KBM-7 (cell line): ENCODE results near the gene POU3F1.

ENCODE experiments used
- DNase-seq: peaks from one replicate; pipeline ENCODE4 v3.0.0-alpha.2; 2015
- in situ Hi-C: fragments of 300-500 bp; cut with MboI; formaldehyde crosslinking; loops from 2 replicates; pipeline ENCODE4 v1.14.3; 2020; ENCODE audit warnings: low sequenced_read_pairs, low pct_unique_long_range_greater_than_20kb, mixed read lengths

The POU3F1 gene

DNA sequence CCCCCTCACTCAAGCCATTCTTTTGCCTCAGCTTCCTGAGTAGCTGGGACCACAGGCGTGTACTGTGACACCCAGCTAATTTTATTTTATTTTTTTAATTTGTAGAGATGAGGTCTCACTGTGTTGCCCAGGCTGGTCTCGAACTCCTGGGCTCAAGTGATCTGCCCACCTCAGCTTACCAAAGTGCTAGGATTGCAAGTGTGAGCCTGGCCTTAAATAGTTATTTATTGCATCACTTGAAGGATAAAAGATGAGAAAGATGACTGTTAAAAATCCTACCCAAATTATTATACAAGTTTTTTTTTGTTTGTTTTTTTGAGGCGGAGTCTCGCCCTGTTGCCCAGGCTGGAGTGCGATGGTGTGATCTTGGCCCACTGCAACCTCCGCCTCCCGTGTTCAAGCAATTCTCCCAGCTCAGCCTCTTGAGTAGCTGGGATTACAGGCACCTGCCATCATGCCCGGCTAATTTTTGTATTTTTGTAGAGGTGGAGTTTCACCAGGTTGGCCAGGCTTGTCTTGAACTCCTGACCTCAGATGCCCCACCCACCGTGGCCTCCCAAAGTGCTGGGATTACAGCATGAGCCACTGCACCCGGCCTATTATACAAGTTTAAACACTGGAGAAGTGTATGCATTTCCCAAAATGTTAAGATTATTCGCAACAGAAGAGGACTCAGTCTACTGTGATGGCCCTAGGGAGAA, 31.7 kb downstream of the POU3F1 start:
- no peak for DNase-seq
- in situ Hi-C loops, result no loop called here

DNA sequence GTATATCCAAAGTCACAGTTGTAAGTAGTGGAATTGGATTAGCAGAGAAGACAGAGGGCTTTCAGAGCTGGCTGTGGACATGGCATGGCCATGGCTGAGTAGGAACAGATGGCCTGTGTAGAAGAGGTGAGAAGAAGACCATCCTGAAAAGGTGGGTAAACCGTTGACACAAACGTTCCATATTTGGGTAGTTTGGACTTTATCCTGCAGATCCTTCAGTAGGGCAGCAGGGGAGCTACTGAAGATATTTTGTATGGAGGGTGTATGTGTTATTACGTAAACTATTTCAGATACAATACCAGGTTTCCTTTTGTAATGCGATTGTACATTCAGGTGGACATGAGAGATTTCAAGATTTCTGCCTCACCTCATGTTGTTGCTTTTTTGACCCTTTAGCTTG, 32.4 kb downstream of the POU3F1 start:
- DNase-seq, result no peak
- in situ Hi-C loops, result no loop called here

DNA sequence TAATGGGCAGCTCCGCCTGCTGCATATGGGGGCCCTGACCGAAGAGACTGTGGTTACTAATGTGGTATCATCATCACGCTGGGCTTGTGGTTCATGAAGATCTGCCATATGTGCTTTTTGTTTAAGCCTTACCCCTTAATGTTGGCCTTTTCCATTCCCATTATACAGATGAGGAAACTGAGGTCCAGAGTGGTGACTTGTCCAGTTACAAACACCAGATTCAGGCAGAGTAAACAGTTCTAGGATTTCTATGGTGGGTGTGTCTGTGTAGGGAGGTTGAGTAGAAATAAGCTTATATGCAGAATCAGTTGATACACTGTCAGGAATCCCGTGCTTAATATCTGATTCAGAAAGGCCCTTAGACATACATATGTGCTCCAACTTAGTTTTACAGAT, 33.4 kb downstream of the POU3F1 start:
- in situ Hi-C loops, result no loop called here

DNA sequence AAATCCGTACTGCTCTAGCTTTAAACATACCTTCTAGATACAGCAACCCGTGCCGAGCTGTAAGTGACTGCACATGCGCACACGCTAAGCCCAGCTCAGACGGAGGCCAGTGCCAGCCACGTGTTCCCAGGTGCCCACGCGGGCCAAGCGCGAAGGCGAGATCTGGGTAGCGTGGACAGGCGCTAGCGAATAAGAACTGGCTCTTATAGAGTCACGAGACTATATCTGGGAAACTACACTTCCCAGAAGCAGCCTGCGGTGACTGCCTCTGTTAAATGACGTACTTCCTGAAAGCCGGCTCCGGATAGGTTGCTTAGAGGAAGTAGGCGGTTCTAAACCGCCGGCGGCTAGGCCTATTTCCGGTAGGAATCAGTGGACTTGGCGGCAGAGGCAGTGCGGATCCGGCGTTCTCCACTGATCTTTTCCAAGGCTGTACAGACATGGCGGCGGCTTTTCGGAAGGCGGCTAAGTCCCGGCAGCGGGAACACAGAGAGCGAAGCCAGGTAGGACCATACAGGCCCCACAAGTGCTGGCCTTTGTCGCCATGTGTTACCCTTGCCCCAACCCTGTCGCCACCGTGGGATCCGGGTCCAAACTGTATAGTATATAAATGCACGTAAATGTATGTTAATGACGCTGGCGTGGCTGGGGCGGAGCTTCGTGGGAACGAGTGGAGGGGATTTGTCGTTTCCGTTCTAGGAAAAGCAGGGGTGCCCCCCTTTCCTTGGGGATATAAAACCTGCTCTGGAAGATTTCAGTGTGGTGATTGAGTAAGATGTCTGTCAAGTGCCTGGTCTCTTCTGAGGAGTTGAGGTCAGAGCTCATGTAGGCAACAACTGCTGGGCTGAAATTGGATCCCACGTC, 34.0 kb downstream of the POU3F1 start, which contains the start of gene UTP11:
Gene UTP11 (plus strand): TSS at position 372 of the 864 bp plus-strand sequence. CDS start 69 bp downstream, at position 441.
- in situ Hi-C loops, result no loop called here

More for the DNA sequence above, 33.4 kb downstream of the POU3F1 start:
- no peak for DNase-seq

DNA sequence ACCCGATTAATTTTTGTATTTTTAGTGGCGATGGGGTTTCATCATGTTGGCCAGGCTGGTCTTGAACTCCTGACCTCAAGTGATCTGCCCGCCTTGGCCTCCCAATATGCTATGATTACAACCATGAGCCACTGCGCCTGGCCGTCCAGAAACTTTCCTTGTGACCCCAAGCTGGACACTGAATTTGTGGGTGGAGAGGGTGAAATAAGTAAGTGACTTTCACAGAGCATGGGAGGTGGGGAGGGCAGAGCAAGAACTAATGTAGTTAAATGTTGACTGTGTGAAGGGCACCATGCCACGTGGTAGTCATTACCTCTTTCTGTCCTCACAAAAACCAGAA, 36.8 kb downstream of the POU3F1 start:
- in situ Hi-C loops, result no loop called here

More for the DNA sequence above, 34.0 kb downstream of the POU3F1 start, which contains the start of gene UTP11:
- DNase-seq, result peak; percentile 97

DNA sequence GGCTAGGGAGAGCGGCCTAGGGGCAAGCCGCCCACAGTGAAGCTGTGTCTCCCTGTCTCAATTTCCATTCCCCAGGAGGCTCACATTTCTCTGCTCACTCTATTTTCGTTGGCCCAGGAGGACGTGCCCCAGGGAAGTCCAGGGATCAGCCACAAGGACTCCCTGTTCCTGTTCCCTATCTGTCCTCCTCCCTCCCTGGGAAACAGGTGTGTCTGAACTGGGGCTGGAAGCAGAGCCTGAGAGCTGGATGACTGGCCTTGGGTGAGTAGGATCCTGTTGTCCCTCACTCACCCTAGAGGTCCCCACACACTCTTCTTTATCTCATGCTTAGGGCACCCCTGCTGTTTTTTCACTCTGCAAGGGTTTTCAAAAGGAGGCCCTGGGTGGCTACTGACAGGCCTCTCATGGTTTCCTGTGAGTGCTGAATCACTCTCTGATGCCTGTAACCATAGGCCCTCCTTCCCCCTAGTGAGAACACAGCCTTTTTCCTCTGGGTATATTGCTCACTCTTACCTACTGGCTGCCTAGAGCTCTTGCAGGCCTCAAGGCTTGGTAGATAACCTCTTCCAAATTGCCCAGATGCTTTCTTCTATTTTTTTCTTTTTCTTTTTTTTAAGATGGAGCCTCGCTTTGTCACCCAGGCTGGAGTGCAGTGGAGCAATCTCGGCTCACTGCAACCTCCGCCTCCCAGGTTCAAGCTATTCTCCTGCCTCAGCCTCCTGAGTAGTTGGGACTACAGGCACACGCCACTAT, 37.3 kb downstream of the POU3F1 start:
- peak; percentile 83 for DNase-seq
- in situ Hi-C loops, result no loop called here

More for the DNA sequence above, 36.8 kb downstream of the POU3F1 start:
- no peak for DNase-seq

DNA sequence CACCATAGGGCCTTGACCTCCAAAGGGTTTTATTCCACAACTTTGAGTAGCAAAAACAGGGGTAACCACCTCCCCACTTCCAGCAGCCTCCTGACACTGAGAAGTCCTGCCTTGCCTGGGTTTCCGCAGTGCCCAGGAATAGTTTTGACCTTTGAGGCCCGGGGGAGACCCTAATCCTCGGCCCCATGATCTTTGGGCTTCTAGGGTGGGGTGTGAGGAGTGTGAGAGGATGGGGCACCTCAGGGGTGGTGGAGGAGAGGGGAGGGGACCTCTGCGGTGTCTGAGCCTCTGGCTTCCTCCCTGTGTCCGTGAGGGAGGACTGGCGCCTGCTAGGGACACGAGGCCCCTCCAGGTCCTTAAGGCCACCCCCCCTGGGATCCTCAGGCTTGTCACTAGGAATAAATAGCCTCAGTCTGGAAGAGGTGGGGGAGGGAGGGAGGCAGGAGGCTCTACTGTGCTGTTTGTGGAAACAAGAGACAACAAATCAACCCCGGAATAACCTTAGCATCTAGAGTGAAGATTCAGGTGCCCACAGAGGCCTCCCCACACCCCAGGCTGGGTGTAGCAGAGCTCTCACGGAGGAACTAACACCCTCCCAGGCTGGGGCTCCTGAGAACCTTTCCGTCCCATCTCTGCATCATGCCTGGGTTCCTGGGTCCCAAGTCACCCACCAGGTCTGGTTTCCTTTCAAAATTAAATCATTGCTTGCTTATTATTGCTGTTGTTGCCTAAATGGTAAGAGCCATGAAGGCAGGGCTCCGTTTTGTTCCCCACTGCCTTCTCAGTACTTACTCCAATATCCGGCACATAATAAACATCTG, 40.4 kb downstream of the POU3F1 start:
- no peak for DNase-seq
- in situ Hi-C loops, result no loop called here

DNA sequence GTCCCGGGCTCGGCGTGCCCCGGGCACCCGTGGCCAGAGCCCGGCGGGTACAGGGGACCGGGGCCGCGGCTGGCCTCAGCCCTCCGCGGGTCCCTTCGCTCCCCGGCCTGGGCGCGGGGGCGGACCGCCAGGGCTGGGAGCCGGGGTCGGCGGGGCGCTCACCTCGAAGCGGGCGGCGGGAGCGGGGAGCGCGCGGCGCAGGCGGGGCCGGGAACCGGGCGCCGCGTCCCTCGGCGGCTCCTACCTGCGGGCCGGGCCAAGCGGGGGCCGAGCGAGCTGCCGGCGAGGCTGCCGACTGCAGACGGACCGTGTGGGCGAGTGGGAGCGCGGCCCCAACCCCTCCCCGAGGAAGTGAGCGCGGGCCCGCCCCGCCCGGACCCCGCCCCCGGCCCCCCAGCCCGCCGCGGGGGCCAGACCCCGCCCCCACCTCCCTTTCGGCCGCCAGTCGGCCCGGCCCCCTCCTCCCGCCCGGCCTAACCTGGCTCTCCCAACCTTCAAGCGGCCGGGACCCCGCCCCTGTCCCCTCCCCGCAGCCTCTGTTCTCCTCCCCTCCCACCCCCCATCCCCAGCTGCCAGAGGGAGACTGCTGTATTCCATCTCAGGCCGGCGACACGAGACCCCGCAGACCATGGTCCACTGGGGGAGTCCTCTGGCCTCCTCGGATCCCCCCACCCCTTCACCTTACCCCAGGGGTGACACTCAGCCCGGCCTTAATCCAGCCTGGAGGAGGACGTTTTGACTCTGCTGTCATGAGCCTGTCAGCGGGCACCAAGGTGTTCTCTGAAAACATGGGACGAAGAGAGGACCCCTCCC, 41.2 kb downstream of the POU3F1 start, which contains the start of gene FHL3:
Gene FHL3 (minus strand): TSS at position 320 of the 813 bp plus-strand sequence. CDS start 6,102 bp downstream, outside the sequence.
- no peak for DNase-seq
- in situ Hi-C loops, result no loop called here

DNA sequence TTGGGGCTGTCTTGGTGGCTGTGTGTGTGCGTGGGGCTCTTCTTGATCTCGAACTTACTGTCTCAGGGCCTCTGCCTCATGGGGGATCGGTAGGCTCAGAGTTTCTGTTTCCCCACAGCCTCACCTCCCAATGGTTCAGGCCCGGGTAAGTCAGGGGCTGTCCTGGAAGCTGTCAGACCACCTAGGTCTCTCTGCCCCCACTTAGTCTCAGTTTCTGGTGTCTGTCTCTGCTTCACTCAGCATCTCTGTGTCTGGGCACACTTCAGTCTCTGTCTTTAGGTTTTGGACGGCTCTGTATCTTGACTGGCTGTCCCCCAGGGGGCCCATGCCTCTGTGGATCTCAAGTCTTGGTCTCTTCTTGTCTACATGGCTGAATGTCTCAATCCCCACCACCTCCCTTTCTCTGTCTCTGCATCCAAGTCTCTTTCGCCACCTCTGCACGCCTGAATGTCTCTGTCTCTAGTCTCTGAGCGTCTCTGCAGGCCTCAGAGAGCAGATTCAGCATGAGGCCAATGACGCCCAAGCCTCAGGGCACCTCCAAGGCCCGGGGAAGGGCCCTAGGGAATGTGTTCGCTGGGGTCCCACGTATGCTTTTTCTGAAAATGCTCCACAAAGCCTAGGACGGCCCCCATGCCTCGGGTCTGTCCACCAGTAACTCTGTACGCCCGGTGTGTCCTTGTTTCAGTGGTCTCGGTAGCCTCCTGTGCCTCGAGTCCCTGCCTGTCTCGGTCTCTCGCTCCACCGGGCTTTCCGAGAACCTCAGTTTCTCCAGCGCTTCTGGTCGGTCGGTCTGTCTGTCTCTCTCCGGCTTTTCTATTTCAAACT, 42.1 kb downstream of the POU3F1 start:
- in situ Hi-C loops, result no loop called here

DNA sequence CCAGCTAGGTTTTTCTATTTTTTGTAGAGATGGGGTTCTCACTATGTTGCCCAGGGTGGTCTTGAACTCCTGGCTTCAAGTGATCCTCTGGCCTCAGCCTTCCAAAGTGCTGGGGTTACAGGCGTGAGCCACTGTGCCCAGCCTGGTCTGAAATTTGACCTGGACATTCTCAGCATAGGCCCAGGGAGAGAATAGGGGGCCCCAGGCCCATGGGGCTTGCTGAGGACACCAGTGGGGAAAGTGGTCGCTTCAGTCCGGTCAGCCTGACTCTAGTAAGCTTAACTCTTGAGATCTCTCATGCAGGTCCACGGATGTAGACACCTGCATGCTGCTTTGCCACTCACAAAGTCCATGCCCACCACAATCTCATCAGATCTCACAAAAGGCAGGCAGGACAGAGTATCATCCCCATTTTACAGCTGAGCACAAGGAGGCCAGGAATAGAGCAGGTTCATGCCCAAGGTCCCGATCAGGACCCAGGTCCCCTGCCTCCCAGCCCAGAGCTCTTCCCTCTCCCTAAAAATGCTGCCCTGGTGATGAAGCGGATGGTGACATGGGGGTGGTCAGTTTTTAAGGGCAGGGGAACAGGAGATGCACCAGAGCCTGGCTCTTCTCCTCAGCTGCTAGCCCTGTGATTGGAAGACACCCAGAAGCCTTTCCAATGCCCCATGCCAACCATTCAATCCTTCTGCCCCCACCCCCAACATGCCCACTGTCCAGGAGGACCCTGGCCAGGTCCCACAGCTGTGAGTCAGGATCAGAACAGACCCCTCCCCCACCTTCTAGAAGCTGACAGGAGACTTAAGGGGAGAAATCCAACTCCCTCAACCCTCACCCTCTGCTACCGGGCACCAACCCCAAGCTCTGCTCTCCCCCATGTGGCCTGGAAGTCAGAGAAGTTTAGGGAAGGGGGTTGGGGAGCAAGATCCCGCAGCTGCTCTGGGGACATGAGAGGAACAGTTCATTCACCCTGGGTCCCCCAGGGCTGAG, 43.0 kb downstream of the POU3F1 start:
- in situ Hi-C loops, result no loop called here
- DNase-seq, result peak; percentile 40

More for the DNA sequence above, 42.1 kb downstream of the POU3F1 start:
- DNase-seq, result no peak

DNA sequence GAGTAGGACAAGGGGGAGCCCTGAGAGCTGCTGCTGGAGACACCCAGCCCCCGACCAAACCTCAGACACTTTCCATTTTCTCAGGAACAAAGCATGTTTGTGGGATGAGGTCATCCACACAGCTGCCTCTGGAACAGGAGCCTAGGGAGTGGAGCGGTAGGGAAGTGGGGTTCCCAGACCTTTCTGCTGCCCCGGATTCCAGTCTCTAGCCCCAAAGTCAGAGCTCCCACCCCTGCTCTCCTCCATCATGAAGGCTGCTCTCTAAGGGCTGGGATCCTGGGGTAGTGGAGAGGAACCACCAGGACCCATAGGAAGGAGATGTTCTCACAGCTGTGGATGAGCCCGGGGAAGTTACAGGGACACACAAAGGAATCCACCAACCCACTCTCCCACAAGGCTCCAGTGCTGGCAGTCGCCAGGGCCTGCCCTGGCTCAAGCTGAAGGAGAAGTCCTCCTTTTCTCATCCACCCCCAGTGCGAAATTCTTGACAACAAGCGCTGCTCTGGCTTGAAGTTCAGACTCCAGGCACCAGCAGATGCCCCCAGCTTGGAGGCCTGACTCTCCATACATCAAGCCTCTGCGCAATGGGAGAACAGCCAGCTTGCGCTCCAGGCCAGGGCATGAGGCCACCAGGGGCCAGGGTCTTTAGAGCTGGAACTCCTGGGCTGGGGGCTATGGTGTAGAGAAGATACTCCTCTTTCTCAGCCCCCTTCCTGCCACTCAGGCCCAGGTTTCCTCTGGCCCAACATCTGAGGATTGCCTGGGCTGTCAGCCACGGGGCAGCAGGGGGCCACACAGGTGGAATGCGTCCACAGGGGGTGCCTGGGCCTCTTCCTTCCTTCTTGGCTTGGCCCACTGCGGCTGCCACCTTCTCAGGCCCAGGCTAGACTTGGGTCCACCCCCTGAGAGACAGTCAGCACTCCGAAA, 45.8 kb downstream of the POU3F1 start:
- in situ Hi-C loops, result no loop called here
- peak; percentile 39 for DNase-seq

DNA sequence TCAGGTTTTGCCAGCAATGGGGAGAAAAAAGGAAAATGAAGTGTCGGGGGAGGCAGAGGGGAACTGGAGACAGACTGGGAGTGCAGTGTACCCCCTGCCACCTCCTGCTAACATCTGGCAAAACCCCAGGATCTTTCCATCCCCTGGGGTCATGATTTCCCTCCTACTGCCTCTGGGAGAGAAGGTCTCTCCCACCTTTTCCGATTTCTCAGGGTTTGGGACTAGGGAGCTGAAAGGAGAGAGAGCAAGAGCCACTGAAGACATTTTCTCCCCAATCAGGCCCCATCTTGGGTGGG, 46.4 kb downstream of the POU3F1 start:
- DNase-seq, result no peak
- in situ Hi-C loops, result no loop called here

DNA sequence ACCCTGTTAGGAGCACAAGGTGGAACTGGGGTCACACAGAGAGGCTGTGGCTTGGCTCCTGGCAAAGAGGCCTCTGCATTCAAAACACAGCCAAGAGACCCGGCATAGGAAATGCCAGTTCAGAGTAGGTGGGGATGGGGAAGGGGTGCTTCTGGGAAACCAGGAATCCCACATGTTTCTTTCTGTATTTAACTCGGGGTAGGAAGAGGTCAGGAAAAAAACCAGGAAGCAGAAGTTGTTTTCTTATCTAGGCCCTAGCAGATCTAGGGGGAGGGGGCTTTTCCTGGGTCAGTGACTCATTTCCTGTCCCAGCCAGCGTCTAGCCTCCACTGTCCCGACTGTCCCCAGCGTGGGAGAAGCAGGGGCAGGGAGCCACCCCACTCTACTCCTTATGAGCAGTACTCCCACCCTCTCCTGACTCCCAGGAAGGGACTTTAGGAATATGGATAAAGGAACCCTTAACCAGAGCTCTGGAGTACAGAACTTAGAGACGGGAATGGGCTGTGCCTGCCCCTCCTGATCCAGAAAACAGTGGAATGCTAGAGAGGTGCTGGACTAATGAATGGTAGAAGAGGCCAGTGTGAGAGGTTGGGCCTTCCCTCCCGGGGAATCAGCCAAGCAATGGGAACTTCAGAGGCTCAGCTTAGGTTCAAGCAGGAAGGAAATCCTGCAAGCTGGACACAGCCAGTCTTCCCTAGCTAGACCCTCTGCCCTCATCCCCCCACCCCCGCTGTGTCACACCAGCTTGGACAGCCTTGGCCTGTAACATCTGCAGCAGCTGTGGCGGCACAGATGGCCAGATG, 47.0 kb downstream of the POU3F1 start:
- peak; percentile 84 for DNase-seq
- in situ Hi-C loops, result no loop called here

DNA sequence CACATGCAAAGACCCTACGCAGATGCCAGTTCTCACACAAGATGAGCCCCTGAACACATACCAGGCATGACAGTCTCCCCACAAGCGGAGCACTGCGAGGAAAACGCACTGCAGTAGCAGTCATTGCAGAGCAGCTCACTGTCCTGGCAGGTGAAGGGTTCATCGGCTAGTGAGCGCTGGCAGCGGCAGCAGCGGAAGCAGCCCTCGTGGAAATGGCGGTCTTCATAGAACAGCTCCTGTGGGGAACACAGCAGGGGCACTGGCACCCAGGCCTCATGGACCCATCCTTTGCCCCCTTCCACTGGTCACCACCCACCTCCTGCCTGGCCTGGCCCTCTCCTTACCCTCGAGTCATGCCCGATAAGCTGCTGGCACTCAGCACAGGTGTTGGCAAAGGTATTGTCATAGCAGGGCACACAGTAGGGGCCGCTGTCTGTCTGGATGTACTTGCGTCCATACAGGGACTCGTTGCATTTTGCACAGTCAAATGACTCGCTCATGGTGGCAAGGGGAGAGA, 47.6 kb downstream of the POU3F1 start:
- DNase-seq, result peak; percentile 3
- in situ Hi-C loops, result no loop called here
